ENCODE data around the gene MRPL58.
"Not testable (repeated sequence)": the region's sequence is repeated elsewhere in the genome, so short reads cannot be mapped to it uniquely, and the experiment has no call there.

Gene MRPL58

GRCh38 chr17:74987909-74988711, 24.4 kb upstream of the MRPL58 start:
- DNase-seq: no peak

- DNase-seq: no peak
These were observed 21.8 kb upstream of the MRPL58 start for GRCh38 chr17:74990581-74991105.

- no peak for DNase-seq
These were observed 20.2 kb upstream of the MRPL58 start for GRCh38 chr17:74992223-74992622.

- DNase-seq: no peak
These were observed 18.0 kb upstream of the MRPL58 start for GRCh38 chr17:74994440-74994839.

- no peak for DNase-seq
These were observed 16.6 kb upstream of the MRPL58 start for GRCh38 chr17:74995847-74996246.

- DNase-seq: no peak
These were observed 13.7 kb upstream of the MRPL58 start for GRCh38 chr17:74998783-74999182.

GRCh38 chr17:74999523-74999922, 12.9 kb upstream of the MRPL58 start:
- DNase-seq: no peak

- DNase-seq: no peak
These were observed 10.3 kb upstream of the MRPL58 start for GRCh38 chr17:75001915-75002843.

- no peak for DNase-seq
These were observed 9.2 kb upstream of the MRPL58 start for GRCh38 chr17:75003070-75003956.

- DNase-seq: no peak
These were observed 8.5 kb upstream of the MRPL58 start for GRCh38 chr17:75003957-75004355.

GRCh38 chr17:75004371-75004770, 8.1 kb upstream of the MRPL58 start:
- no peak for DNase-seq

GRCh38 chr17:75005291-75005690, 7.2 kb upstream of the MRPL58 start:
- DNase-seq: no peak

GRCh38 chr17:75006084-75006483, 6.4 kb upstream of the MRPL58 start:
- DNase-seq: not testable (repeated sequence)

GRCh38 chr17:75006653-75007052, 5.8 kb upstream of the MRPL58 start:
- DNase-seq: no peak

- no peak for DNase-seq
These were observed 4.1 kb upstream of the MRPL58 start for GRCh38 chr17:75008373-75008772.

GRCh38 chr17:75009139-75009724, 3.2 kb upstream of the MRPL58 start:
- DNase-seq: no peak

GRCh38 chr17:75010683-75011400, 1.6 kb upstream of the MRPL58 start:
- DNase-seq: no peak

GRCh38 chr17:75011401-75012095, 922 bp upstream of the MRPL58 start:
- DNase-seq: no peak

GRCh38 chr17:75012096-75012345, 449 bp upstream of the MRPL58 start:
- DNase-seq: no peak

GRCh38 chr17:75013092-75013559, 656 bp downstream of the MRPL58 start:
- no peak for DNase-seq

- no peak for DNase-seq
These were observed 6.7 kb downstream of the MRPL58 start for GRCh38 chr17:75019146-75019545.

Measured in effector CD4-positive, alpha-beta T cell (primary cell).